Measurements from ENCODE around the gene LRCH3.
A peak's percentile ranks its signal among the peaks of the same experiment; 100 is the strongest.

LRCH3 gene

GRCh38 chr3:197846491-197846890, 55.4 kb downstream of the LRCH3 start:
- H3K9me3 ChIP-seq (ENCODE audit: control insufficient read depth, insufficient read depth, low read depth, low read length), result no peaks in the 10 kb centered on the region
- H3K36me3 ChIP-seq (ENCODE audit: control insufficient read depth in 2 of 2, insufficient read depth in 1 of 2, low read length in 2 of 2), result peaks cover 7 to 68% of the 10 kb centered on the region in 2 experiments; a peak in 2 of 3 replicates
- no peak overlapping the region for H3K27ac ChIP-seq (ENCODE audit: extremely low read depth, low read depth, low read length)
- H3K4me1 ChIP-seq (ENCODE audit: control insufficient read depth, insufficient read depth, low read length), result no peaks in the 10 kb centered on the region
- no peak overlapping the region for H3K4me3 ChIP-seq (ENCODE audit: low read depth, low read length)
- POLR2A ChIA-PET, result no interaction called here
- TF ChIP-seq ZIC2 (tag by site-specific recombination; IDR thresholded peaks at IDR 0.05), result no peak
- TF ChIP-seq PBX3 (CRISPR knock-in tag; IDR thresholded peaks at IDR 0.05), result no peak
- TF ChIP-seq ZNF624 (tag by site-specific recombination; IDR thresholded peaks at IDR 0.05), result no peak
- TF ChIP-seq ZNF514 (tag by site-specific recombination; IDR thresholded peaks at IDR 0.05), result no peak
- no peak for TF ChIP-seq ZNF132 (tag by site-specific recombination; IDR thresholded peaks at IDR 0.05; ENCODE audit: borderline replicate concordance)
- CTCF ChIA-PET, result no interaction called here

- Histone ChIP-seq H3K4me1 (ENCODE audit: control insufficient read depth, insufficient read depth, low read length) (no peaks in the 10 kb centered on the region), H3K36me3 (ENCODE audit: control insufficient read depth in 2 of 2, insufficient read depth in 1 of 2, low read length in 2 of 2) (peaks cover 4 to 71% of the 10 kb centered on the region in 2 experiments; a peak in 2 of 3 replicates), H3K27ac (ENCODE audit: extremely low read depth, low read depth, low read length) (no peak overlapping the region), H3K4me3 (ENCODE audit: low read depth, low read length) (no peak overlapping the region), H3K9me3 (ENCODE audit: control insufficient read depth, insufficient read depth, low read depth, low read length) (no peaks in the 10 kb centered on the region)
- POLR2A ChIA-PET, result no interaction called here
- no peak for TF ChIP-seq ZNF747 (tag by site-specific recombination; IDR thresholded peaks at IDR 0.05)
- TF ChIP-seq SP7 (tag by site-specific recombination; IDR thresholded peaks at IDR 0.05), result no peak
- TF ChIP-seq ZNF777 (tag by site-specific recombination; IDR thresholded peaks at IDR 0.05; ENCODE audit: borderline replicate concordance), result no peak
- TF ChIP-seq ZNF350 (tag by site-specific recombination; IDR thresholded peaks at IDR 0.05), result no peak
- no peak for TF ChIP-seq ZNF214 (tag by site-specific recombination; IDR thresholded peaks at IDR 0.05; ENCODE audit: borderline replicate concordance)
- TF ChIP-seq KLF17 (tag by site-specific recombination; IDR thresholded peaks at IDR 0.05), result no peak
- TF ChIP-seq ZNF16 (tag by site-specific recombination; IDR thresholded peaks at IDR 0.05; ENCODE audit: low read depth), result no peak
- no peak for TF ChIP-seq SP3 (tag by site-specific recombination; IDR thresholded peaks at IDR 0.05)
- TF ChIP-seq PRDM6 (tag by site-specific recombination; IDR thresholded peaks at IDR 0.05), result peak; percentile 16; the same call in 1 of the 2 replicates
- TF ChIP-seq ZNF561 (tag by site-specific recombination; IDR thresholded peaks at IDR 0.05; ENCODE audit: borderline replicate concordance), result no peak
- no peak for TF ChIP-seq ZBTB10 (tag by site-specific recombination; IDR thresholded peaks at IDR 0.05)
- TF ChIP-seq ZNF639 (tag by site-specific recombination; IDR thresholded peaks at IDR 0.05), result no peak
- TF ChIP-seq ZNF169 (tag by site-specific recombination; IDR thresholded peaks at IDR 0.05), result no peak
- peak; percentile 76 for TF ChIP-seq FEZF1 (tag by site-specific recombination; IDR thresholded peaks at IDR 0.05)
- 0 out of 2 replicates have a peak, but pooled peaks have one; percentile 16 for TF ChIP-seq ZNF600 (tag by site-specific recombination; IDR thresholded peaks at IDR 0.05)
- no peak for TF ChIP-seq ZNF843 (tag by site-specific recombination; IDR thresholded peaks at IDR 0.05)
- CTCF ChIA-PET, result no interaction called here
Observed at GRCh38 chr3:197847866-197848401, 56.9 kb downstream of the LRCH3 start.

Data from HEK293 (cell line).